Measurements from ENCODE around the gene KDM5A.

The KDM5A gene

DNA sequence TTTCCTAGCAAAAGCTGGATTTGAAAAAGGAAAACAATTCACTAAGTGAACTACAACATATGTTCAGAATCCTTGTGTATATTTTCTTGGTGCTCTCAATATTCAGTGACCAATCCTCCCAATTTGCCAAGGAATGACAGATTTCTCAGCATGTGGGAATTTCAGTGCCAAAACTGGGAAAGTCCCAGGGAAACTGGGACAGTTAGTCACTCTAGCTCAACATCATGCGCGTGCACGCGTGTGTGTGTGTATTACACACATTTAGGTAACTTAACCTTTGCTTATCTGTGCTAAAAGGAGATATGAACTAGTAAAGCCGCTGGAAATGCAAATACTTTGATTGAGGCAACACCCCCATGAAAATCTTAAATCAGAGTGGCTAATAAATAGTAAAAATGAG lies 100.4 kb downstream of the KDM5A start:
- H3K9me3 Mint-ChIP-seq, result no peaks in the 10 kb centered on the region
- no peak for ATAC-seq (replicated peaks)
- H3K27ac Mint-ChIP-seq, result no peak overlapping the region
- H3K4me3 Mint-ChIP-seq, result no peak overlapping the region
- DNase-seq, result no peak
- H3K27me3 Mint-ChIP-seq, result no peaks in the 10 kb centered on the region
- H3K36me3 Mint-ChIP-seq (ENCODE audit: insufficient read depth), result peaks cover 59% of the 10 kb centered on the region
- peaks cover 20 to 40% of the 10 kb centered on the region in 2 donors for H3K4me1 Mint-ChIP-seq (ENCODE audit: low read depth in 2 of 2)

DNA sequence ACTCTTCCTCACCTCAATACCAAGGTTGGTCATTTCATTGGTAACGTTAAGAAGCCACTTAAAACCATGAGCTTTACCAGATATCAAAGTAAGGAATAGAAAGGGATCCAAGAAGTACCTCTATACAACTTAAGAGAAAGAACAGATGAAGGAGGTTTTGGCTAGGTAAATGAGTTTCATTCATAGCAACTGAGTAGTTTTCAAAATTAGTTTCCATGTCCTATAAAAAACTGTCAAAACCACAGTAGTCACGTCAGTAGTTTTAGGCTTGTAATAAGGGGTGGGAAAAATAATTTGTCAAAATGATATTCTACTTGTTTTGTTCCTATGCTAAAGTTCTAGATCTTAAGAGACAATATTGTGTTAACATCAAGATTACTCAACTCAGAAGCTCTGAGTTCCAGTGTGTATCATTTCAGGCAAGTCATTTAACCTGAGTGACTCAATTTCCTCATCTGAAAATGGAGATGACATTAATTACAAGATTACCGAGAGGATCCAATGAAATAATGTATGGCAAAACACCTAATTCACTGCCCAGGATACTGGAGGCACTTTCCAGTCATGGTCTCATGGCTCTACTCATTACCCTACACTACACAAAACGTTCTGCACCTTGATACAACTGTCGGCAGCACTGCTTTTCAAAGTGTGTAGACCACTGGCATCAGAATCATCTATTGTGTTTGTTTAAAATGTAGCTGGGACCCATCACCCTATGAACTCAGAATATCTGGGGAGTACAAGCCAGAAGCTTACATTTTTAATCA lies 102.4 kb downstream of the KDM5A start:
- peaks cover 51% of the 10 kb centered on the region for H3K36me3 Mint-ChIP-seq (ENCODE audit: insufficient read depth)
- H3K9me3 Mint-ChIP-seq, result no peaks in the 10 kb centered on the region
- ATAC-seq (replicated peaks) (no peak), DNase-seq (no peak)
- H3K4me1 Mint-ChIP-seq (ENCODE audit: low read depth in 2 of 2), result peaks cover 15 to 34% of the 10 kb centered on the region in 2 donors
- no peaks in the 10 kb centered on the region for H3K27me3 Mint-ChIP-seq
- H3K27ac Mint-ChIP-seq, result peak overlapping the region; percentile 65 to 84
- peak overlapping the region in 1 of 2 donors; percentile 34 for H3K4me3 Mint-ChIP-seq

DNA sequence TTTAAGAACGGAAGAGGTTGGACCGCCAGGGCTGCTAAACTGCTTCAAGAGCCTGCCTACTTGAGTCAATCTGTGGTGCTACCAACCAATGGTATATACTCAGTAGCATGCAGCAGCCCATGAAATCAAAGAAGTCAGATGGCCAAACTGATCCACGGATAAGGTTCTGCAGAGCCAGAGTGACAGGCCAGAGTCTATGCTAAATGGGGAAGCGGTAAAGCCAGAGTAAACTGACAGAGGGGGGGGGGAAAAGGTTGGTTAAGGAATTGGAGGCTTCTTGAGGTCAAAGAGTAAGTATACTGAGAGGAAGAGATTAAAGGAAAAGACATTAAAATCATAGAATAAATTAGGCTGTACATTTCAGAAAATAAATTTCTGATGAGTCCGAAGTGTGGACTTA lies 111.1 kb downstream of the KDM5A start:
- peaks cover 0 to 2% of the 10 kb centered on the region in 2 donors for H3K9me3 Mint-ChIP-seq
- no peaks in the 10 kb centered on the region for H3K27me3 Mint-ChIP-seq
- no peak for DNase-seq
- peaks cover 1 to 3% of the 10 kb centered on the region in 2 donors for H3K4me1 Mint-ChIP-seq (ENCODE audit: low read depth in 2 of 2)
- H3K4me3 Mint-ChIP-seq, result no peak overlapping the region
- H3K36me3 Mint-ChIP-seq (ENCODE audit: insufficient read depth), result peaks cover 10% of the 10 kb centered on the region
- H3K27ac Mint-ChIP-seq, result peak overlapping the region in 1 of 2 donors; percentile 71
- no peak for ATAC-seq (replicated peaks)

DNA sequence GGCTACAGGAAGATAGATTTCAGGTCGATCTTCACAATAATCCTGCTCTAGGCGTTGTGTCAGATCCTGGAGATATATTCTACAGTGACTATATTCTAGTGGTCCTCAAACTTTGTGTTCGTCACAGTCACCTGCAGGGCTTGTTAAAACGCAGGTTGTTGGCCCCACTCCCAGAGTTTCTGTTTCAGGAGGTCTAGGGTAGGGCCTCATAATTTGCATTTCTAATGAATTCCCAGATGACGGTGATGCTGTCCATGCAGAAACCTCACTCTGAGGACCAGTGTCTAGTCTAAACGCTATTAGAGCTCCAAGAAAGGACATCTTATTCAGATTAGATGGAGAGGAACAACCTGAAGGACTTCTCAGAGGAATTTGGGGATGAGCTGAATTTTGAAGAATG lies 113.3 kb downstream of the KDM5A start:
- H3K27me3 Mint-ChIP-seq, result no peaks in the 10 kb centered on the region
- H3K4me1 Mint-ChIP-seq (ENCODE audit: low read depth in 2 of 2), result peaks cover 1 to 3% of the 10 kb centered on the region in 2 donors
- H3K36me3 Mint-ChIP-seq (ENCODE audit: insufficient read depth), result peaks cover 4% of the 10 kb centered on the region
- no peak overlapping the region for H3K4me3 Mint-ChIP-seq
- no peak overlapping the region for H3K27ac Mint-ChIP-seq
- no peak for ATAC-seq (replicated peaks)
- H3K9me3 Mint-ChIP-seq, result peaks cover 0 to 2% of the 10 kb centered on the region in 2 donors
- no peak for DNase-seq

DNA sequence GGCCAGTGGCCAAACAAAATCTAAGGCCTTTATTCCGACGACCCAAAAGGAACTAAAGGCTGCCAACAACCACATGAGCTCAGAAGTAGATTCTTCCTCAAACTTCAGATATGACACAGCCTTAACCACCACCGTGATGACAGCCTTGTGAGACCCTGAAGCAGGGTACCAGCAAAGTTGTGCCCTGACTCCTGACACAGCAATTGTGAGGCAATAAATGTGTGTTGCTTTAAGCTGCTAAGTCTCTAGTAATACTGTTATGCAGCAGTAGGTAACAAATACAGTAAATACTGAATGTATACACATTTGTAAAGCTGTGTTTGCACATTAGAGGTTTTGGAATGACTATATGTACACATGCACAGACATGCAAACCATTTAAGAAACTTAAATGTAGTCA lies 115.7 kb downstream of the KDM5A start:
- no peak for ATAC-seq (replicated peaks)
- H3K4me3 Mint-ChIP-seq, result no peak overlapping the region
- no peaks in the 10 kb centered on the region for H3K36me3 Mint-ChIP-seq (ENCODE audit: insufficient read depth)
- no peak overlapping the region for H3K27ac Mint-ChIP-seq
- H3K9me3 Mint-ChIP-seq, result peaks cover 0 to 2% of the 10 kb centered on the region in 2 donors
- no peaks in the 10 kb centered on the region for H3K27me3 Mint-ChIP-seq
- peaks cover 1 to 3% of the 10 kb centered on the region in 2 donors for H3K4me1 Mint-ChIP-seq (ENCODE audit: low read depth in 2 of 2)
- no peak for DNase-seq

DNA sequence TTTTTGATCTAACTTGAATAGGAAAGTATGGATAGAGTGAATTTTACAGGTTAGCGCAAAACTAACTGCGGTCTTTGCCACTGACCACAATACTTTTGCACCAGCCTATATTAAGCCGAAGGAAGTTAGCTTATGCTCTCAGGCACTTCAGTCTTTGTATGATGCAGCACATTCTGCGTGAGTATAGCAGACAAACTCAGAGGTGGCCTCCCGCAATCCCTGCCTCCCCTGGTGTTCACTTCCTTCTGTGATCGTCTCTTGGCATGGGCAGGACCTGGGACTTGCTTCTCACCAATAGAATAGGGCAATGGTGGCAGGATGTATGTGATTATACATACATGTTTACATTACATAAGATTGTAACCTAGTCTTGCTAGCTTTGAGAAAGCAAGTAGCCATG lies 116.2 kb downstream of the KDM5A start:
- Mint-ChIP-seq H3K27me3 (no peaks in the 10 kb centered on the region), H3K36me3 (ENCODE audit: insufficient read depth) (no peaks in the 10 kb centered on the region), H3K9me3 (no peaks in the 10 kb centered on the region), H3K4me1 (ENCODE audit: low read depth in 2 of 2) (peaks cover 0 to 3% of the 10 kb centered on the region in 2 donors), H3K4me3 (no peak overlapping the region), H3K27ac (no peak overlapping the region)
- no peak for DNase-seq
- no peak for ATAC-seq (replicated peaks)

DNA sequence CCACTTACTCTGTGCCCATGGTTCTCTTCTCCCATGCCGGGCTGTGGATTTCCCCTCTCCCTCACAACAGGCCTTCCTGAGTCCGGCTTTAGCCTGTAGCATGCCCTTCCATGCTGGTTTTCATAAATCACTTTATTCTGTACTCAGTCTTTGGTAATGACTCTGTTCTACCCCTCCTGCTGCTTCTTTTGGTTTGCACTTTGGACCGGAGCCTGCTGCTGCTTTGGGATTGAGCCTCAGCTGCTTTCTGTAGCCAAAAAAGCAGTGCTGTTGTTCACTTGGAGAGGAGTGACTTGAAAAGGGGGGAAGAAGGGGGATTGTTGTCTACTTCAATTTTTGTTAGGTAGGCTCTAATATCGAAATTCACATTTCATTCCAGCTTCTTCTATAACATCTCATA lies 118.0 kb downstream of the KDM5A start:
- Mint-ChIP-seq H3K9me3 (no peaks in the 10 kb centered on the region), H3K4me1 (ENCODE audit: low read depth in 2 of 2) (no peaks in the 10 kb centered on the region), H3K36me3 (ENCODE audit: insufficient read depth) (no peaks in the 10 kb centered on the region), H3K27me3 (no peaks in the 10 kb centered on the region), H3K27ac (no peak overlapping the region), H3K4me3 (no peak overlapping the region)
- no peak for ATAC-seq (replicated peaks)
- DNase-seq, result no peak

DNA sequence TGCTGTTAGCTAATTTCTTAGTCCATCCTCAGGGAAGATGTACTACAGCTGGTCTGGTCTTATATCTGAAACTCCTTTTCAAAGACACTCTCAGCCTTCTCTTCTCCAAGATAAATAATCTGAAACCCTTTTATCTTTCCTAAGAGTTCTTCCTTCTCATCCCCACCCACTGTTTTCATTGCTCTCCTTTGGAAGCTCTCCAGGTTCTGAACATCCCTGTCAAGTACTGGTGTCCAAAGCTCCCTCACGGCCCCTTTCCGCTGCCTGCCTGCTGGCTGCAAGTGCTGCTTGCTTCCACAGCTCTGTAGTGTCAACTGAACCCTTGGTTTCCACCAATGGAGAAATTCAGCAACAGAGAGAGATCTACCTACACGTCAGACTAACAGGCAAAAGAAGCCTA lies 119.9 kb downstream of the KDM5A start:
- Mint-ChIP-seq H3K27me3 (no peaks in the 10 kb centered on the region), H3K4me1 (ENCODE audit: low read depth in 2 of 2) (peaks cover 0 to 1% of the 10 kb centered on the region in 2 donors)

DNA sequence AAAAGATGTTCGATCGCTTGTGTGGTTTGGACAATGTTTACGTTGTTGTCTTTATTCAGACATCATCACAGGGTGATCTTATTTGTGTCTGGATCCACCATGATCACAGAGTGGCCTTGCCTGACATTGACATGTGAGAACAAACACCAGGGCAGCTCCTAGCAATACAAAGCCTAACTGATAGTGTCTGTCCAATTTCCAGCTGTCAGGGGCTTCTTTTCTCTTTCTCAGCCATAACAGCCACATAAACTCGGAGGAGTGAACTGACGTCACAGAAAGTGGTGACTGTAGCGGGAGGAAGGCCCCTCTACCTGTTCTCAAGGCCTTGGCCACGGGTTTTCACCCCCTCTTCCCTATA lies 120.7 kb downstream of the KDM5A start:
- no peak overlapping the region for H3K4me3 Mint-ChIP-seq

More for the DNA sequence above, 119.9 kb downstream of the KDM5A start:
- no peak for ATAC-seq (replicated peaks)
- H3K9me3 Mint-ChIP-seq, result no peaks in the 10 kb centered on the region
- H3K36me3 Mint-ChIP-seq (ENCODE audit: insufficient read depth), result no peaks in the 10 kb centered on the region
- no peak for DNase-seq
- H3K4me3 Mint-ChIP-seq, result no peak overlapping the region
- H3K27ac Mint-ChIP-seq, result no peak overlapping the region

DNA sequence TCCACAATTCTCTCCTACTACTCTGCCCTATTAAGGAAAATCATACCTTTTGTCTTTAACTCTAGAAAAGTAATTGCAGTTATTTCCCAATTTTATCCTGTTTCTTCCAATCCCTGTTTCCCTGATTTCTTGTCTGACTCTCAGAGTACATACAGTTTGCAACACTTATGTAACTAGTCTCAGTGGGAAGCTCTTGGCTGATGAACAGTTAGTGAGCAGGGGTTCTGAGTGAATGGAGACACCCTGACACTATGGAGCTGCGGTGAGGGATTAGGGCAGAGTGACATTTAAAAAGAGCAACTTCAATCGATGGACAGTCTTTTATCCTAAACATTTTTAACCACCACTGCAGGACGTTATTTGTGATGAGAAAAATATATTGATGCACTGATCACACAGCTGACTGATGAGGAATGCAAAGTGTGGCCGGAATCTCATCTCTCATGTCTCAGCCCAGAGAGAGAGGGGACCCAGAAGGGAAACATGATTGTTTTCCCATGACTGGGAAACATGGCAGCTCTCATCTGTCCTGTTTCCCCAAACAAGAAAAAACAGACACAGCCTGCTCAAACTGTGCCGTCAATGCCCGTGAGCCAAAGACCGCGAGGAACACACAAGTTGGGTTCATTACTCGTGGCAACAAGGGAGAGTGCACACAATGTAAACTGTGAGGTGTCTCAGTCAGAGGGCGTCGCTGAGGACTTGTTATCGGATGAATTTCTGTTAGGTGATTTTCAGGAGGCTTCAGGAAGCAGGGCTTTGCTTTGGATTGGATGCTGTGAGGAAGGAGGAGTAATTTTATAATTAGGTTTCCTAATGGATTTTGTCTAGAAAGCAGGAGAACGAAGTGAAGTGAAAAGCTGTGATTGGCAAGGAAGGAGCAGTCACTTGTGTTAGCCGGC lies 121.3 kb downstream of the KDM5A start:
- DNase-seq (no peak), ATAC-seq (replicated peaks) (no peak)
- H3K27ac Mint-ChIP-seq, result peak overlapping the region in 1 of 2 donors; percentile 8
- peaks cover 3% of the 10 kb centered on the region for H3K36me3 Mint-ChIP-seq (ENCODE audit: insufficient read depth)
- H3K9me3 Mint-ChIP-seq, result no peaks in the 10 kb centered on the region
- peaks cover 0 to 1% of the 10 kb centered on the region in 2 donors for H3K4me1 Mint-ChIP-seq (ENCODE audit: low read depth in 2 of 2)
- no peaks in the 10 kb centered on the region for H3K27me3 Mint-ChIP-seq
- H3K4me3 Mint-ChIP-seq, result no peak overlapping the region

More for the DNA sequence above, 120.7 kb downstream of the KDM5A start:
- H3K4me1 Mint-ChIP-seq (ENCODE audit: low read depth in 2 of 2), result peaks cover 0 to 1% of the 10 kb centered on the region in 2 donors
- no peaks in the 10 kb centered on the region for H3K9me3 Mint-ChIP-seq
- H3K36me3 Mint-ChIP-seq (ENCODE audit: insufficient read depth), result peaks cover 3% of the 10 kb centered on the region
- no peak for ATAC-seq (replicated peaks)
- H3K27ac Mint-ChIP-seq, result peak overlapping the region in 1 of 2 donors; percentile 8
- DNase-seq, result no peak
- H3K27me3 Mint-ChIP-seq, result no peaks in the 10 kb centered on the region

DNA sequence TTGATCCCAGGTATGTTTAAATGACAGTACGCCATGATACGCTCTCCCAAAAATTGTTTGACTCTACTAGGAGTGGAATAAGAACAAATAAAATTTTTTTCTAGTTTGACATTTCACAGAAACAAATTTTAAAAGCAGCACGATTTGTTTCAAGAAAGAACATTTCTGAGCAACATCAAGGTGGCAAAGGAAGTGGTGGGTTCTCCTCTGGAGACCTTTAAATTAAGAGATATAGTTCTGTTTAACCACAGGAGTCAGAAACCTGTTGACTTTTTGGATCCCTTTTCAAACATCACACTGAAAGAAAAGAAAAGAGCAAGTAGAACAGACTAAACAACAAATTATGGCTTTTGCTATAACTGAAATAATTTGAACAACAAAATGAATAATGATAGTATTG lies 124.0 kb downstream of the KDM5A start:
- peaks cover 3 to 9% of the 10 kb centered on the region in 2 donors for H3K27me3 Mint-ChIP-seq
- H3K36me3 Mint-ChIP-seq (ENCODE audit: insufficient read depth), result peaks cover 3% of the 10 kb centered on the region
- H3K4me1 Mint-ChIP-seq (ENCODE audit: low read depth in 2 of 2), result peaks cover 0 to 1% of the 10 kb centered on the region in 2 donors
- no peak overlapping the region for H3K4me3 Mint-ChIP-seq
- DNase-seq, result no peak
- H3K9me3 Mint-ChIP-seq, result no peaks in the 10 kb centered on the region
- no peak for ATAC-seq (replicated peaks)
- no peak overlapping the region for H3K27ac Mint-ChIP-seq

DNA sequence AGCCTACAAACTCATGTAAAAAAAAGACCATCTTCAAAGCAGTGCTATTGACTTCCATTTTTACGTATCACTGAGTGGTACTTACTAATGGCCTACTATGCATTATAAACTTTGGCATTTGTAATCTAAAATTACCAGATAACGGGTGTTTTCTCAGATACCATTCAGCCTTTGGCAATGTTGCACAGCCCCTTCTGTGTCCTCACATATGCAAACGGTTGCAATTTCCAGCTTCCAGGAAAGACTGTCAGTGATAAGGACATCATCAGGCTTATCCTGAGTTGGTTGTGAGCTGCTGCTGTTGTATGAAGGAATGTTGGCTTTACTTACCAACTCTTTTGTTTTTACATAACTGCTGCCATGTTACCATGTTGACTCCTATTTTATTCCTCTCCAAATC lies 124.9 kb downstream of the KDM5A start:
- no peaks in the 10 kb centered on the region for H3K9me3 Mint-ChIP-seq
- H3K4me1 Mint-ChIP-seq (ENCODE audit: low read depth in 2 of 2), result peaks cover 0 to 1% of the 10 kb centered on the region in 2 donors
- H3K36me3 Mint-ChIP-seq (ENCODE audit: insufficient read depth), result peaks cover 3% of the 10 kb centered on the region
- peaks cover 9 to 16% of the 10 kb centered on the region in 2 donors for H3K27me3 Mint-ChIP-seq
- ATAC-seq (replicated peaks) (no peak), DNase-seq (no peak)
- H3K27ac Mint-ChIP-seq, result no peak overlapping the region
- no peak overlapping the region for H3K4me3 Mint-ChIP-seq

DNA sequence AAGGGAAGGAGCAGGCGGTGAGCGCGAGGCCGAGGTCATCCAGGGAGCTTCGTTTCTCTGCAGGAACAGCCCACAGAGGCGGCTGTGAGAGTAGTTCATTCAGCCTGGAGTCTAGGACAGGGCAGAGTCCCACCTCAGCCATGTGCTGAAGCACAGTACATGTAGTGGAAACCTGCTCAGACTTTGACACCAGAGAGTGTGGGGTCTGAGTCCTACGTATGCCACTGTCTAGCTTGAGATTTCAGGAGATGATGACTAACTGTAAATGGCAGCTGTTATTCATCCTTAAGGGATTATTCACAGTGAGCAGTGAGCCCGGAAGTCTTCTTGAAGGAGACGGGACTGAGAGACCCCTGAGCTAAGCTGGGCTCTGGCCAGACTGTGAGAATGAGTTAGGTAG lies 125.5 kb downstream of the KDM5A start:
- ATAC-seq (replicated peaks), result no peak
- Mint-ChIP-seq H3K36me3 (ENCODE audit: insufficient read depth) (peaks cover 3% of the 10 kb centered on the region), H3K27ac (no peak overlapping the region), H3K9me3 (no peaks in the 10 kb centered on the region), H3K4me3 (no peak overlapping the region), H3K27me3 (peaks cover 11 to 19% of the 10 kb centered on the region in 2 donors), H3K4me1 (ENCODE audit: low read depth in 2 of 2) (peaks cover 0 to 1% of the 10 kb centered on the region in 2 donors)
- no peak for DNase-seq

DNA sequence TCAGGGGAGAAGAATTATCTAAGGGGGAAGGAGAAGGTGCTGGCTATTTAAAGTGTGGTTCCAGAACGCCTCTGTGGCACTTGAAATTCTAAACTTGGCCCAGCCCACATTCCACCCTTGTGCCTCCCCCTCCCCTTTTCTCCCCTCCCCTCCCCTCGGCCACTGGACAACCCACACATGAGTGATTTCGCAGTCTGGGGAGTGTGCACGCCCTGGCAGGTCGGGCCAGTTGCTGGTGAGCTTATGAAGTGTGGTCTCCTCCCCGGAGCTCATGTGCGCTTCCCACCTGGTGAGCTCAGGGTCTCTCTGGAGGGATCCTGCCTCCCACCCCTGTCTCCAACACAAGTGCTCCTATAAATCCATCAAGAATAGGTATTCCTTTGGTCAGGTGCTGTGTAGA lies 126.3 kb downstream of the KDM5A start, which contains the start of gene SLC6A13:
Gene SLC6A13, minus strand, starts transcription at position 20 of the 400 bp plus-strand sequence. CDS start 2,784 bp downstream, outside the sequence.
- H3K4me3 Mint-ChIP-seq, result no peak within 1 kb of the TSS
- H3K27me3 Mint-ChIP-seq, result peaks cover 18 to 26% of the 10 kb centered on the region in 2 donors
- DNase-seq (no peak), ATAC-seq (replicated peaks) (no peak)
- no peaks in the 10 kb centered on the region for H3K9me3 Mint-ChIP-seq
- H3K4me1 Mint-ChIP-seq (ENCODE audit: low read depth in 2 of 2), result peaks cover 0 to 1% of the 10 kb centered on the region in 2 donors
- H3K27ac Mint-ChIP-seq, result no peak within 1 kb of the TSS
- peaks cover 3% of the 10 kb centered on the region for H3K36me3 Mint-ChIP-seq (ENCODE audit: insufficient read depth)
